HG03139 (cell line): ENCODE measurements around the gene EIF5.

Experiments used
- ATAC-seq: cut with Tn5 transposase; IDR thresholded peaks from one replicate; pipeline ENCODE4 v1.9.1; 2021; ENCODE audit not compliant: unreplicated experiment

EIF5 gene

DNA sequence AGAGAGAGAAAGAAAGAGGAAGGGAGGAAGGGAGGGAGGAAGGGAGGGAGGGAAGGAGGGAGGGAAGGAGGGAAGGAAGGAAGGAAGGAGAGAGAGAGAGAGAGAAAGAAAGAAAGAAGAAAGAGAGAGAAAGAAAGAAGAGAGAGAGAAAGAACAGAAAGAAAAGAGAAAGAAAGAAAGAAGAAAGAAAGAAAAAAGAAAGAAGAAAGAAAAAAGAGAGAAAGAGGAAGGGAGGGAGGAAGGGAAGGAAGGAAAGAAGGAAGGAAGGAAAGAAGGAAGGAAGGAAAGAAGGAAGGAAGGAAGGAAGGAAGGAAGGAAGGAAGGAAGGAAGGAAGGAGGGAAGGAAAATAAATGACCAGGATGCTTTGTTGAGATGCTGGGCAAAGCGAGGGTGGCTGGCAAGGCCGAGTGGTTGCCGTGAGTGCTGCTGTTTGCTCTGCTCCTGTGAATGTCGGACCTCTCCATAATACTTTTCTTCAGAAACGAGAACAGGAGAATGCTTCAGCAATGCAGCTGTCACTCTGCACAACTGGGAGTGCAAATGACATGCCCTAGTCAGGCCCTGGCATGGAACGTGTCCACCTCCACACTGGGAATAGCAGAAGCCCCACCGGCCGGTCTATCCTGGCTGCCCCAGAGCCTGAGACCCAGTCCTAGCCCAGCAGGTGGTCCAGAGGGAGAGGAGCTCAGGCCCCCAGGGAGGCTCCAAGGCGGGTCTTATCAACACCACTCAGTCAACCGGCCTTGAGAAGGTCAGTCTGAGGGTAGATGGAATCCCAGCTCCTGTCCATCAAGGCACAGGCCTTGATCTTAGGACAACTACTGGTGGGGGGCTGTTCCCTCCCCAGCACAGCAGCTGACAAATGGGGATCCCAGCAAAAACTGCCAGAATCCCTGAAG is 25.1 kb upstream of the EIF5 start:
- no peak for ATAC-seq

DNA sequence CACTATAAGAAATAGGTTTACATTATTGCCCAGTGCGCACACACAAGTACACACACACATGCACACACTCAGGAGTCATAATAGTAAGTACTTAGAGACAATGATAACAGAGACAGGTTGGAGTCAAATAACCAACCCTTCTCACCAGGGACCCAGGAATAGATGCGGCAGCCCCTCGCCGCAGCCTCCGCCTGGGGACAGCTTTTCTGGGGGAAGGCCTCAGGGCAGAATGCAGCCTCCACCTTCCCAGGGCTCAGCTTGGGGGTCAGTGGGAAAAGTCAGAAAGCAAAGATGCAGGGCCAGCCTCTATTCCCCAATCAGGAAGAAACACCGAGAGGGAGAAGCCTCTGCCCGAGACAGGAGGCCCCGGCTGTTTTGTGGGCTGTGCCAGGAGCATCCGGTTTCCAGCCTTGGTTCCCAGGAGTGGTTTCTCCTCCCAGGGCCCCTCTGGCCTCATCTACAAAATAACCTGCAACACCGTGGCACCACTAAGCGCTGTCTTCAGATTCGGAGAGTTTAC is 23.4 kb upstream of the EIF5 start:
- ATAC-seq: no peak

DNA sequence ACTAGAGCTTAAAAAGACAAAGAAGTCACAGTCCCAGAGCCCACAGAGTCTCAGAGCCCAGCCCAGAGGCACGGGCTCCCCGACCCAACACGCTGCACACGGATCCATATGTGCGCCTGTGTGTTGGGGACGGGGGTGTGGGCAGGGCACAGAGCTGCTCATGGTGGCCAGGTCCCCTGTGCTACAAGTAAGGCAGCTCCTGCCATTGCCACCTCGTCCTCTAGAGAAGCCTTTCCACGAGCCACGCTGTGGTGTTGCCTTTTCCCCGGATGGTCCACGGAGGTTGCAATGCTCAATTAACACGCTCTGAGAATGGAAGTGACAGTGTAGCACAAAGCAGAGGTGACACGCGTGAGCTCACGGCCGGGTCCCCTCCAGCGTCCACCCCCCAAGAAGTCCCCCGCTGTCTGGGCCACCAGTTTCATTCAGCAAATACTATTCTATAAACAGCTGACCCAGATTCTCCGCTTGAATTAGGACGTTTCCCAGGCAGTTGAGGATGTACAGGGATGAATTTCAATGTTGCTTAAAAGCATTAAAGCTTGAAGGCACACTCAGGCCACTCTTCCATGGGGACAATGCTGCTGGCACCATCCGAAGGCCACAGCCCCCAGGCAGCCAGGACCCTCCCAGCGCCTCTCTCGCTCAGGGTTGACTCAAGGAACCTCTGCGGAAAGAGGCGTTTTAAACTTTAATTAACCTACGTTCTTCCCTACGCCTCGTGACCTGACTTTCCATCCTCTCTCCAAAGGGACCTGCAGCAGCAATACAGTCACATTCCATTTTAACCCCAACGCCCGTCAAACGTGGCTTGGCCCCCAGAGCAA is 22.7 kb upstream of the EIF5 start:
- ATAC-seq: no peak

- ATAC-seq: no peak
These were observed 21.9 kb upstream of the EIF5 start for GRCh38 chr14:103312006-103312635.

DNA sequence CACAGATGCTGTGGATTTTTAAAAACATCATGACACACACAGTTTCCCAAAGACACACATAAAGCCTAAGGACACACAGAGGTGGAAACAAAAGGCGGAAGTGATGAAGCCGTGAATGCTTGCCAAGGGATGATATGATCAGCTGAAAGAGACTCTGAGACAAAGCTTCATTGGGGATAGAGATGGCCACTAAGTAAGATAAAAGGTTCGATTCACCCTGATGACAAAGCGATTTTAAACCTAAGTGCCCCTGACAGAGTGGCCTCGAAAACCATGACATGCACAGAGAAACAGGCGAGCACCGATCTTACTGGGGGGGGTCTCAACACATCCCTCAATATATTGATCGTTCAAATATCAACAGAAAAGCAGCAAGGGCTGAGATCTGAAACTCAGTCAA is 20.3 kb upstream of the EIF5 start:
- ATAC-seq: no peak

DNA sequence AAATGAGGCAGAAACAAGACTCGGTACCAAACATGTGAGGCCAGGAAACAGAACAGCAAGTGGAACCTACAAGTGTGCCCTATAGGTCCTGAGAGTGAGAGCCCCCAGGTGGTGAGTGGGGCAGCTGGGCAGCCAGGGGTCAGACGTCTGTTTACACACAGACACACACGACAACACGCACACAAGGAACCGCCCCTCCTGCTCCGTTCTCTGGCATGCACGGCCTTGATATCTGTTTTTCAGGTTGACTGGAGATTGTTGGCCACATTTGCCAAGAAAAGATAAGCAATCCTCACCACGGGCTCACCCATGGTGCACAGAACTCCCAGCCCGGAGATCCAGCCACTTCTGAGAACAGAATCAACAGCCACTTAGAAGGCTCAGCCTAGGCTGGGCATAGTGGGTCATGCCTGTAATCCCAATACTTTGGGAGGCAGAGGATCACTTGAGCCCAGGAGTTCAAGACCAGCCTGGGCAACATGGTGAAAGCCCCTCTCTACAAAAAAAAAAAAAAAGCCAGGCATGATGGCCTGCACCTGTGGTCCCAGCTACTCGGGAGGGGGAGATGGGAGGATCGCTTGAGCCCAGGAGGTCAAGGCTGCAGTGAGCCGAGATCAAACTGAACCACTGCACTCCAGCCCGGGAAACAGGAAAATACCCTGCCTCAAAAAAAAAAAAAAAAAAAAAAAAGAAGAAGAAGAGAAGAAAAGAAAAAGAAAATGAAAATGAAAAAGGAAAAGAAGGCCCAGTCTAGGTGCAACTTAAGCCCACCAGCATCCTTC is 19.4 kb upstream of the EIF5 start:
- ATAC-seq: no peak

DNA sequence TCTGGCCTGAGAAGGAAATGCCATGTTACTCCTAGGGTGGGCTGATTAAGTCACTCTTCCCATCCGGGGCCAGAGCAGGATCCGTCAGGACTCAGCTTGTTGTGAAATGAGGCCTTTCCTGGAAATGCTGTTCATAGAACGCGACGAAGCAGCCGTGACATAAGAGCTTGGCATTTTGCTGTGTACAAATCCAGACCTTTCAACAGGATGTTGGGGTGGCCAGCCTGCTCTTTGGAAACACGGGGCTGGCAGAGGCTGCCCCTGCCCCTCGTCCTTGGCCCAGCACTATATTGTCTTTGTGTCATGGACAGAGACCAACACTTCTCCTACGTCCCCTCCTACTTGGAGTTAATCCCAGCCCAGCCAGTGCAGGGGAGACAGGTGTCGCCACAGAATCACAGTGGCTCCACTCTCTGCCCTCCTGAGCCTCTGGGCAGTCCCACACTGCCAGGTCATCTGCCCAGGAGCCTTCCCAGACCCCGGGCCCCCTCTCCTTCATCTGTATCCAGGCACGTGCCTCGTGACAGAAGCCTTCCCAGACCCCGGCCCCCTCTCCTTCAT is 18.6 kb upstream of the EIF5 start:
- ATAC-seq: no peak

GRCh38 chr14:103315941-103316340 is 18.1 kb upstream of the EIF5 start:
- no peak for ATAC-seq

DNA sequence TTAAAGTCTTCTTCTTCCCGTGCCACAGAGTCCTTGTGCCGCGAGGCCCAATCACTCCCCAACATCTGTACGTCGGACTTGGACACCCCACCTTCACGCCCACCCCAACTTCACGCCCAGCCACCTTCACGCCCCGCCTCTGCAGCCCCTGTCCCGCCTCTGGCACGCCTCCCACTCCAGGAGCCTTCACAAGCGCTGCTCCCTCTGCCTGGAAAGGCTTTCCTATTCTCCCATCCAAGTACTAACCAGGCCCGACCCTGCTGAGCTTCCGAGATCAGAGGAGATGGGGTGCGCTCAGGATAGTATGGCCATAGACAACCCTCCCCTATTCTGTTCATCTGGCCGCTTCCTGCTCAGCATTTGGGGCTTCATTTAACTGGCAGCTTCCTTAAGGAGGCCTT is 17.3 kb upstream of the EIF5 start:
- ATAC-seq: no peak

DNA sequence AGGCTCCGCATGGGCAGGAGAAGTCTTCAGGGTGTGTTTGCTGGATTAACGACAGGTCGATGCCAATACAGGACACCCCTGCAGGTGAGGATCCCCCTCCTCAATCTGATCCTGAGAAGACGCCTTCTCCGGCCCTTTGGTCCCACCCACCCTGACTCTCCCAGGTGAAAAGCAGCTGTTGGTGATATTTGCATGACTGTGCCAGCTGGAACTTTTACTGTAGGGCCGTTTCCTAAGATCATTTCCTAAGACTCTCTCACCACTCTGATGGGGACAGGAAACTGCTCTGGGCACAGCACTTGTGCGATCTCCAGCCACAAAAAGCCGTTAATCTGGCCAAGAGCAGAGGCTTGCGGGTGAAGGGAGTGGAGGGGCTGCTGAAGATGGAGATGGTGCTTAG is 16.8 kb upstream of the EIF5 start:
- ATAC-seq: no peak

GRCh38 chr14:103317976-103318580 is 16.0 kb upstream of the EIF5 start:
- ATAC-seq: no peak

GRCh38 chr14:103318750-103319419 is 15.2 kb upstream of the EIF5 start:
- no peak for ATAC-seq

- ATAC-seq: no peak
These were observed 14.6 kb upstream of the EIF5 start for GRCh38 chr14:103319422-103319821.

- ATAC-seq: no peak
These were observed 8.0 kb upstream of the EIF5 start for GRCh38 chr14:103326078-103326477.

DNA sequence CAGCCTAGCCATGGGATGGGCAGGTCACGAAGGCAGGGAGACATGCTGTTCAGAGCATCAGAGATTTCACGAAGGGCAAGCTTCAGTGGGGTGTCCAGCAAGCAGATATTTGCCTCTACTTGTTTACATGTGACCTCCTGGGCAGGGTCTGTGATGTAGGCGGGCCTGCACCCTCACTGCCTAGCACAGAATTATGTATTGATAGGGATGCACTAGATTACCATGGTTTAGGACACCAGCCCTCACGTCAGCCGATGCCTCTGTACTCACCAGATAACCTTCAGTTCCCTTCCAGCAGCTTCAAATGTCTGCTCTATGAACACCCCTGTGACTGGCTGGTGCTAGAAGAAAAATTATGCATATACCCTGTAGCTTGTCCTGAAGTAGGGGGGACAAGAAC is 5.1 kb upstream of the EIF5 start:
- ATAC-seq: no peak

GRCh38 chr14:103329401-103330347 is 4.4 kb upstream of the EIF5 start:
- ATAC-seq: no peak

- no peak for ATAC-seq
These were observed 3.5 kb upstream of the EIF5 start for GRCh38 chr14:103330536-103330935.
